Ascending aorta (tissue), 2 donors: ENCODE measurements around the gene PIBF1. TPM values are rescaled to one million over a fixed set of nuclear protein-coding genes. Genes with fewer than 3 reads are reported as not detected.

Experiments used
- DNase-seq, 2 donors: peaks; one replicate each; pipeline ENCODE4 v3.0.0-alpha.2; 2019; ENCODE audit warnings: low spot score in 2 of 2
- H3K27ac ChIP-seq, 2 donors: fragments of 200-600 bp; sonication (generic); one replicate each; pipeline ENCODE4 v1.5.1; 2016 to 2017; ENCODE audit warnings: mild to moderate bottlenecking in 1 of 2
- H3K27me3 ChIP-seq: fragments of 200-600 bp; sonication (generic); one replicate; pipeline ENCODE4 v1.5.1; 2017
- H3K36me3 ChIP-seq, 2 donors: fragments of 200-600 bp; sonication (generic); one replicate each; pipeline ENCODE4 v1.5.1; 2016
- H3K4me1 ChIP-seq, 2 donors: fragments of 200-600 bp; sonication (generic); one replicate each; pipeline ENCODE4 v1.5.1; 2016 to 2017; ENCODE audit warnings: mild to moderate bottlenecking in 1 of 2
- H3K4me3 ChIP-seq, 2 donors: fragments of 200-600 bp; sonication (generic); one replicate each; pipeline ENCODE4 v1.5.1; 2016 to 2017; ENCODE audit warnings: mild to moderate bottlenecking in 1 of 2
- H3K9me3 ChIP-seq, 2 donors: fragments of 200-600 bp; sonication (generic); one replicate each; pipeline ENCODE4 v1.5.1; 2016
- intact Hi-C: fragments of 100-400 bp; cut with DNase I; formaldehyde crosslinking; loops from one replicate; pipeline ENCODE4 v1.15.1; 2023
- total RNA-seq: library from RNA; depleted of rRNA; stranded (reverse); fragments of >200 nt; gene quantifications from one replicate; pipeline ENCODE4 v1.1.0, GENCODE V29; 2016
- TF ChIP-seq, protein P1 (sequence below), 3 experiments: fragments of 200-600 bp in 2 of 3; fragments of 450-650 bp in 1 of 3; sonication (generic) in 2 of 3; IDR thresholded peaks; one replicate each; pipeline ENCODE4 v1.5.1; 2016 to 2019; ENCODE audit warnings: antibody characterized with exemption in 3 of 3, mild to moderate bottlenecking in 1 of 3, moderate library complexity in 1 of 3

The PIBF1 gene
- total RNA-seq, 1 donor from 2014 or later = 17.0 TPM

DNA sequence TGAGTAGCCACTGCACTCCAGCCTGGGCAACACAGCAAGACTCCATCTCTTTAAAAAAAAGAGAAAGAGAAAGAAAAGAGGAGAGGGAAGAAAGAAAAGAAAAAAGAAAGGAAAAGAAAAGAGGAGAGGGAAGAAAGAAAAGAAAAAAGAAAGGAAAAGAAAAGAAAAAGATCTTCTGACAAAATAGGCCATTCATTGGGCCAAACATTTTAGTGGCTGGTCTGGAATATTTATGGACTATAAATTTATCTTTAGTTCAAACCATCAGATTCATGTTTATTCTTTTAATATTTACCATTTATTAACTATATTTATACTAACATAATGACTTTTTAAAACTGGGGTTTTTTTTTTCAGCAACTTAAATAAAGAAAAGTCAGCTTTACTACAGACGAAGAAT is 191.3 kb downstream of the PIBF1 start:
- H3K4me1 ChIP-seq = no peaks in the 10 kb centered on the region
- intact Hi-C loops = no loop called here
- TF ChIP-seq, protein P1, sequence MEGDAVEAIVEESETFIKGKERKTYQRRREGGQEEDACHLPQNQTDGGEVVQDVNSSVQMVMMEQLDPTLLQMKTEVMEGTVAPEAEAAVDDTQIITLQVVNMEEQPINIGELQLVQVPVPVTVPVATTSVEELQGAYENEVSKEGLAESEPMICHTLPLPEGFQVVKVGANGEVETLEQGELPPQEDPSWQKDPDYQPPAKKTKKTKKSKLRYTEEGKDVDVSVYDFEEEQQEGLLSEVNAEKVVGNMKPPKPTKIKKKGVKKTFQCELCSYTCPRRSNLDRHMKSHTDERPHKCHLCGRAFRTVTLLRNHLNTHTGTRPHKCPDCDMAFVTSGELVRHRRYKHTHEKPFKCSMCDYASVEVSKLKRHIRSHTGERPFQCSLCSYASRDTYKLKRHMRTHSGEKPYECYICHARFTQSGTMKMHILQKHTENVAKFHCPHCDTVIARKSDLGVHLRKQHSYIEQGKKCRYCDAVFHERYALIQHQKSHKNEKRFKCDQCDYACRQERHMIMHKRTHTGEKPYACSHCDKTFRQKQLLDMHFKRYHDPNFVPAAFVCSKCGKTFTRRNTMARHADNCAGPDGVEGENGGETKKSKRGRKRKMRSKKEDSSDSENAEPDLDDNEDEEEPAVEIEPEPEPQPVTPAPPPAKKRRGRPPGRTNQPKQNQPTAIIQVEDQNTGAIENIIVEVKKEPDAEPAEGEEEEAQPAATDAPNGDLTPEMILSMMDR (IDR thresholded peaks at IDR 0.05) = no peak
- H3K36me3 ChIP-seq = peaks cover 2 to 11% of the 10 kb centered on the region in 2 donors
- no peaks in the 10 kb centered on the region for H3K9me3 ChIP-seq
- no peaks in the 10 kb centered on the region for H3K27me3 ChIP-seq
- H3K4me3 ChIP-seq = no peak overlapping the region
- DNase-seq = no peak
- no peak overlapping the region for H3K27ac ChIP-seq

DNA sequence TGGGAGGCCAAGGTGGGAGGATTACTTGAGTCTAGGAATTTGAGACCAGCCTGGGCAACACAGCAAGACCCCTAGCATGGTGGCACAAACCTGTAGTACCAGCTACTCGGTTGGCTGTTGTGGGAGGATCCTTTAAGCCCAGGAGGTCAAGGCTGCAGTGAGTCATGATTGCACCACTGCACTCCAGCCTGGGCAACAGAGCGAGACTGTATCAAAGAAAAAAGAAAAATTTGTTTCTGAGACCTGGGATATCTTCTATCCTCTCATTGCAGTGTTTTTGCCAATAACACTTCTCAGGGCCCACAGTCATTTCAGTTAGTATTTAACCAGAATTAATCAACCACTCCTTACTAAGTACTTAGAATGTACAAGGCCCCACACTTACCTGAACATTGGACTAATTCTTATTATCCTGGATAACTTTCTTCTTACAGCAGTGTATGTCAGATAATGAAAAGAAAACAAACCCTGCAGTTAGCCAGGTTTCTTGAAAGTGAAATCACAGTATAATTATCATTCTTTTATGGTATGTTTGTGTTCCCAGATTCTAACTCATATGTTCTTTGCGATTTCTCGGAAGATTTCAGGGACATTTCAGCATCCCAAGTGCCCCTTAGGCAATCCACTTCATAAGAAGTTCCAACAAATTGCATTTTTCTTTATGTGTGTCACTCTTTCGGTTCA is 201.3 kb downstream of the PIBF1 start:
- no peaks in the 10 kb centered on the region for H3K4me1 ChIP-seq

DNA sequence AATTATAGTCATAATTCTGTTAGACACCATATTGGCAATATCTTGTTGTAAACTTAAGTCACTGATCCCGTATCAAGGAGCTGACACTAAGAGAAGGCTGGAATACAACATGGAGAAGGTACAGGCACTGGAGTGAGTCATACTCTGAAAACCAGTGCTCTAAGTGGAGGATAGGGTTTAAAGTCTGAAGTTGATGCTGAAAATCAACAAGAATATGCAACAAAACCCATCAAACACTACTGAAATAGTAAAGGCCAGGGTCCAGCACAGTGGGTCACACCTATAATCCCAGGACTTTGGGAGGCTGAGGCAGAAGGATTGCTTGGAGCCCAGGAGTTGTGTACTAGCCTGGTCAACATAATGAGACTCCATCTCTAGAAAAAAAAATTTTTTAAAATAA is 203.7 kb downstream of the PIBF1 start:
- no peaks in the 10 kb centered on the region for H3K36me3 ChIP-seq
- H3K4me3 ChIP-seq = no peak overlapping the region
- TF ChIP-seq, protein P1 (IDR thresholded peaks at IDR 0.05) = no peak
- intact Hi-C loops = no loop called here
- no peaks in the 10 kb centered on the region for H3K4me1 ChIP-seq
- H3K9me3 ChIP-seq = no peaks in the 10 kb centered on the region
- DNase-seq = no peak
- no peaks in the 10 kb centered on the region for H3K27me3 ChIP-seq
- no peak overlapping the region for H3K27ac ChIP-seq

More for the DNA sequence above, 201.3 kb downstream of the PIBF1 start:
- Histone ChIP-seq H3K27ac (no peak overlapping the region), H3K36me3 (no peaks in the 10 kb centered on the region), H3K27me3 (no peaks in the 10 kb centered on the region), H3K9me3 (no peaks in the 10 kb centered on the region), H3K4me3 (no peak overlapping the region)
- no peak for DNase-seq
- TF ChIP-seq, protein P1 (IDR thresholded peaks at IDR 0.05) = no peak
- intact Hi-C loops = no loop called here

DNA sequence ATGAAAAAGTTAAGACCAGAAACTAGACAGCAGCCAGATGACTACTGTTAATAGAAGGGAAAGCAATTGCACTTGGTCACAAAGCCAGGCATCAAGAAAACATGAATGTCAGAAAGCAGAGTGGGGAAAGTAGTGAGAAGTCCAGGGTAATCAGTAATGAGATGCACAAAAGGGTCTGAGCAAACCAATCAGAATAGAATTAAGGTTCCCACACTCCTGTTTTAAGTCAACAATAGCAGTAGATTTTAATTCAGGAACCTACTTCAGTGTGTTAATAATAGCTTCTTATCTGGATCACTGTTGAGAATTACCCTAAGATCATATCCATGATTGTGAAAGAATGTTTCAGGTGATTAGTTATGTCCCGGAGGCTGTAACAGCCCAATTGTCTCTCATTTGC is 204.3 kb downstream of the PIBF1 start:
- intact Hi-C loops = no loop called here
- Histone ChIP-seq H3K27ac (no peak overlapping the region), H3K9me3 (no peaks in the 10 kb centered on the region), H3K4me1 (no peaks in the 10 kb centered on the region), H3K4me3 (no peak overlapping the region), H3K36me3 (no peaks in the 10 kb centered on the region), H3K27me3 (no peaks in the 10 kb centered on the region)
- TF ChIP-seq, protein P1 (IDR thresholded peaks at IDR 0.05) = no peak
- DNase-seq = no peak

DNA sequence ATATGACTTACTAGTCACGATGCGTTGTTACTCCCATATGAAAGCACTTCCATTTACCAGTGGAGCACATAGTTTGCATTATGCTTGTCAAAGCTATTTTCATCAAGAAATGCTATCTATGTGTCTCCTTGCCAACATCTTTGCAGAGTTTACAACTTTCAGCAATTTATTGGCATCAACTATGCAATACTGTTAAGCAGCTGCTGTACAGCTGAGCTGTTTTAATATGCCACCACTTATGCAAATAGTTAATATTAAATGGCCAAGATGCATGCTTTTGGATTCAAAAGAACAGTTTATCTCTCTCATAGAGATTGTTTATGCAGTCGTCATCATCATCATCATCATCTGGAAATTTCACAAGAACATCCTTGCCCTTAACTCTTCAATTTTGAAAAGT is 209.0 kb downstream of the PIBF1 start:
- no peaks in the 10 kb centered on the region for H3K9me3 ChIP-seq
- peaks cover 0 to 3% of the 10 kb centered on the region in 2 donors for H3K36me3 ChIP-seq
- no peak overlapping the region for H3K4me3 ChIP-seq
- H3K4me1 ChIP-seq = no peaks in the 10 kb centered on the region
- intact Hi-C loops = no loop called here
- H3K27ac ChIP-seq = no peak overlapping the region
- TF ChIP-seq, protein P1 (IDR thresholded peaks at IDR 0.05) = no peak
- DNase-seq = no peak
- H3K27me3 ChIP-seq = no peaks in the 10 kb centered on the region

DNA sequence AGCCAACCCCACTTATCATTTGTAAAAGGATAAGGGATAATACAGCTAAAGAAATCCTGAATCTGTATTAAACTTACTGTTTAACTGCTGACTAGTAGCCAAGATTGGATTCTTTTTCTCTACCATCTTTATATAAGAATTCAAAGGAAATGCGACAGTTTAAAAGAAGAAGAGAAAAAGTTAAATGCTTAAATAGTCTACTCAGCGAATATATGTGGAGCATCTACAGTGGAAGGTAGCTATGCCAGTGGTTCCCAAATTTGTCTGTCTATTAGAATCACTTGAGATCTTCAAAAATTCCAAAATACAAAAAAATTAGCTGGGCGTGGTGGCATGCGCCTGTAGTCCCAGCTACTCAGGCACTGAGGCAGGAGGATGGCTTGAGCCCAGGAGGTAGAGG is 216.1 kb downstream of the PIBF1 start:
- Histone ChIP-seq H3K27ac (no peak overlapping the region), H3K4me3 (no peak overlapping the region), H3K27me3 (no peaks in the 10 kb centered on the region), H3K4me1 (no peaks in the 10 kb centered on the region), H3K36me3 (peaks cover 0 to 8% of the 10 kb centered on the region in 2 donors), H3K9me3 (no peaks in the 10 kb centered on the region)
- no peak for DNase-seq
- intact Hi-C loops = no loop called here
- TF ChIP-seq, protein P1 (IDR thresholded peaks at IDR 0.05) = no peak
